Breast epithelium (tissue), 4 donors: ENCODE measurements around the gene TBX15. TPM values are rescaled to one million over a fixed set of nuclear protein-coding genes. Genes with fewer than 3 reads are reported as not detected.

ENCODE experiments used
- DNase-seq, 2 donors: peaks; one replicate each; pipeline ENCODE4 v3.0.0-alpha.2; 2019; ENCODE audit warnings: low spot score in 2 of 2
- H3K27ac ChIP-seq, 2 donors: fragments of 200-600 bp; sonication (generic) in 1 of 2; one replicate each; pipeline ENCODE4 v1.5.1; 2016 to 2019; ENCODE audit warnings: mild to moderate bottlenecking in 1 of 2
- H3K27me3 ChIP-seq, 2 donors: fragments of 200-600 bp; sonication (generic) in 1 of 2; one replicate each; pipeline versions ENCODE4 v1.5.1 to v1.6.0; 2017 to 2019; ENCODE audit warnings: control low read depth in 1 of 2, mild to moderate bottlenecking in 1 of 2
- H3K36me3 ChIP-seq: fragments of 200-600 bp; one replicate; pipeline ENCODE4 v1.5.1; 2019
- H3K4me1 ChIP-seq, 2 donors: fragments of 200-600 bp; sonication (generic); one replicate each; pipeline ENCODE4 v1.5.1; 2016 to 2019; ENCODE audit warnings: control low read depth in 1 of 2
- H3K4me3 ChIP-seq, 3 donors: fragments of 200-600 bp; sonication (generic); 1 replicate in 2 of 3; 2 replicates in 1 of 3; pipeline ENCODE4 v1.5.1; 2016 to 2019; ENCODE audit warnings: mild to moderate bottlenecking in 3 of 3, moderate library complexity in 2 of 3
- H3K9me3 ChIP-seq, 2 donors: fragments of 200-600 bp; sonication (generic) in 1 of 2; one replicate each; pipeline ENCODE4 v1.5.1; 2016 to 2019; ENCODE audit warnings: control low read depth in 1 of 2
- CTCF ChIP-seq, 3 donors: fragments of 450-650 bp; IDR thresholded peaks; one replicate each; pipeline ENCODE4 v1.5.1; 2016 to 2017; ENCODE audit warnings: antibody characterized with exemption in 3 of 3, mild to moderate bottlenecking in 3 of 3, moderate library complexity in 3 of 3
- POLR2A ChIP-seq: fragments of 450-650 bp; IDR thresholded peaks from one replicate; pipeline ENCODE4 v1.6.1; 2016; ENCODE audit warnings: antibody characterized with exemption, mild to moderate bottlenecking, moderate library complexity
- POLR2AphosphoS5 ChIP-seq, 3 donors: sonication (generic); formaldehyde crosslinking; IDR thresholded peaks; one replicate each; pipeline ENCODE4 v1.6.1; 2017; ENCODE audit warnings: antibody characterized with exemption in 3 of 3
- intact Hi-C: fragments of 100-400 bp; cut with DNase I; formaldehyde crosslinking; loops from one replicate; pipeline ENCODE4 v1.15.1; 2023; ENCODE audit warnings: low total_unique reads
- total RNA-seq, 3 donors: library from RNA; depleted of rRNA; stranded (reverse); fragments of >200 nt; gene quantifications; one replicate each; pipeline ENCODE4 v1.1.0, GENCODE V29; 2016

TBX15 gene
- total RNA-seq, 3 donors from 2014 or later: 5.9 to 60.0 (median 34.1) TPM

GRCh38 chr1:118902711-118903191, 85.4 kb downstream of the TBX15 start:
- intact Hi-C loops: no loop called here
- TF ChIP-seq POLR2AphosphoS5 (IDR thresholded peaks at IDR 0.05) (no peak), POLR2A (no peak), CTCF (IDR thresholded peaks at IDR 0.05) (no peak)
- Histone ChIP-seq H3K36me3 (no peaks in the 10 kb centered on the region), H3K4me3 (no peak overlapping the region), H3K9me3 (no peaks in the 10 kb centered on the region), H3K27me3 (no peaks in the 10 kb centered on the region), H3K27ac (no peak overlapping the region), H3K4me1 (no peaks in the 10 kb centered on the region)
- DNase-seq: no peak

DNA sequence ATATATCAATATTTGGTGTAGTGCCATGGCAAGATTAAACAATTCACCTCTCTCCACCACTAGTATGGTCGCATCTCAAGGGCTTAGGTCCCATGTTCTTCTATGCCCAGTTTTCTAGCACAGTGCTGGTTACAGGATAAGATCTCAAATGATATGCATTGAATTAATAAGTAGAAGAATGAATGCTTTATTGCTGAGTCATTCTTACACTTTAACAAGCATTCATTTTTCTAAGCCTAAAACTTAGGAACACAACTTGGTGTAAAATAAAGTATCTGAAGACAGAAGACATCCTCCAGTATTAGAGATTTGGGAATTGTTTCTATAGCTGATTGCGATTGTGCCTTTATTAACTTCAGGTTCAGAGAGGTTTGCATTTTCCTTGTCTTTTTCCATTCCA, 85.8 kb downstream of the TBX15 start:
- intact Hi-C loops: no loop called here
- H3K9me3 ChIP-seq: no peaks in the 10 kb centered on the region
- H3K27ac ChIP-seq: no peak overlapping the region
- no peaks in the 10 kb centered on the region for H3K27me3 ChIP-seq
- no peaks in the 10 kb centered on the region for H3K36me3 ChIP-seq
- TF ChIP-seq CTCF (IDR thresholded peaks at IDR 0.05): no peak
- no peak for TF ChIP-seq POLR2A
- no peak for TF ChIP-seq POLR2AphosphoS5 (IDR thresholded peaks at IDR 0.05)
- no peaks in the 10 kb centered on the region for H3K4me1 ChIP-seq
- H3K4me3 ChIP-seq: no peak overlapping the region
- DNase-seq: no peak

GRCh38 chr1:118900643-118901440, 87.3 kb downstream of the TBX15 start:
- no peak overlapping the region for H3K4me3 ChIP-seq
- no peaks in the 10 kb centered on the region for H3K27me3 ChIP-seq
- H3K36me3 ChIP-seq: no peaks in the 10 kb centered on the region
- intact Hi-C loops: no loop called here
- DNase-seq: no peak
- no peak overlapping the region for H3K27ac ChIP-seq
- TF ChIP-seq CTCF (IDR thresholded peaks at IDR 0.05) (no peak), POLR2AphosphoS5 (IDR thresholded peaks at IDR 0.05) (no peak), POLR2A (no peak)
- H3K9me3 ChIP-seq: no peaks in the 10 kb centered on the region
- no peaks in the 10 kb centered on the region for H3K4me1 ChIP-seq

GRCh38 chr1:118899340-118899739, 88.8 kb downstream of the TBX15 start:
- no peak overlapping the region for H3K4me3 ChIP-seq
- no peak overlapping the region for H3K27ac ChIP-seq
- intact Hi-C loops: no loop called here
- H3K36me3 ChIP-seq: no peaks in the 10 kb centered on the region
- H3K9me3 ChIP-seq: no peaks in the 10 kb centered on the region
- DNase-seq: no peak
- TF ChIP-seq POLR2AphosphoS5 (IDR thresholded peaks at IDR 0.05) (no peak), POLR2A (no peak), CTCF (IDR thresholded peaks at IDR 0.05) (no peak)
- H3K4me1 ChIP-seq: no peaks in the 10 kb centered on the region
- no peaks in the 10 kb centered on the region for H3K27me3 ChIP-seq

GRCh38 chr1:118898712-118899111, 89.4 kb downstream of the TBX15 start:
- no peak for DNase-seq
- H3K27ac ChIP-seq: no peak overlapping the region
- no peak for TF ChIP-seq POLR2AphosphoS5 (IDR thresholded peaks at IDR 0.05)
- TF ChIP-seq CTCF (IDR thresholded peaks at IDR 0.05): no peak
- no peak for TF ChIP-seq POLR2A
- no peaks in the 10 kb centered on the region for H3K4me1 ChIP-seq
- intact Hi-C loops: no loop called here
- H3K9me3 ChIP-seq: no peaks in the 10 kb centered on the region
- no peaks in the 10 kb centered on the region for H3K36me3 ChIP-seq
- no peaks in the 10 kb centered on the region for H3K27me3 ChIP-seq
- H3K4me3 ChIP-seq: no peak overlapping the region
